SK-N-MC (cell line): ENCODE measurements around the gene ZNF300.

Source experiments
- EZH2 ChIP-seq: fragments of 200-600 bp; sonication (generic); IDR thresholded peaks from one replicate; pipeline ENCODE4 v1.6.1; 2017; ENCODE audit warnings: antibody characterized with exemption
- POLR2AphosphoS5 ChIP-seq: IDR thresholded peaks from 2 replicates; pipeline ENCODE4 v1.6.1; 2012; ENCODE audit warnings: mild to moderate bottlenecking, low read depth, low read length, borderline replicate concordance

GRCh38 chr5:150948539-150948938, 43.8 kb upstream of the ZNF300 start:
- no peak for TF ChIP-seq POLR2AphosphoS5
- no peak for TF ChIP-seq EZH2
